Choroid plexus epithelial cell (primary cell): Measurements from ENCODE around the gene NXN.
A peak's percentile ranks its signal among the peaks of the same experiment; 100 is the strongest.
"Not testable (repeated sequence)": the region's sequence is repeated elsewhere in the genome, so short reads cannot be mapped to it uniquely, and the experiment has no call there.

Source experiments
- DNase-seq: peaks from one replicate; pipeline ENCODE4 v3.0.0-alpha.2; 2010; ENCODE audit warnings: low read depth
- H3K4me3 ChIP-seq: 2 replicates; pipeline ENCODE4 v1.5.1; 2011; ENCODE audit warnings: low read depth, mild to moderate bottlenecking, control low read depth, low read length, moderate library complexity
- CTCF ChIP-seq: conservative IDR thresholded peaks from 2 replicates; pipeline ENCODE4 v1.5.1; 2011; ENCODE audit warnings: low read depth, mild to moderate bottlenecking, control low read depth, inconsistent platforms, low read length, moderate library complexity

The NXN gene

GRCh38 chr17:850086-850850, 129.3 kb downstream of the NXN start:
- H3K4me3 ChIP-seq = no peak overlapping the region
- TF ChIP-seq CTCF = no peak
- no peak for DNase-seq

- no peak for TF ChIP-seq CTCF
- DNase-seq = no peak
- no peak overlapping the region for H3K4me3 ChIP-seq
Observed at GRCh38 chr17:848402-848801, 131.2 kb downstream of the NXN start.

- peak; percentile 59 for DNase-seq
- H3K4me3 ChIP-seq = peak overlapping the region; percentile 49
- no peak for TF ChIP-seq CTCF
Observed at GRCh38 chr17:846901-847843, 132.4 kb downstream of the NXN start.

GRCh38 chr17:841313-841712, 138.3 kb downstream of the NXN start:
- no peak for DNase-seq
- H3K4me3 ChIP-seq = no peak overlapping the region
- no peak for TF ChIP-seq CTCF

- DNase-seq = no peak
- no peak overlapping the region for H3K4me3 ChIP-seq
- TF ChIP-seq CTCF = no peak
Observed at GRCh38 chr17:838486-838885, 141.1 kb downstream of the NXN start.

GRCh38 chr17:836151-836550, 143.4 kb downstream of the NXN start:
- no peak overlapping the region for H3K4me3 ChIP-seq
- no peak for TF ChIP-seq CTCF
- DNase-seq = peak; percentile 23

- not testable (repeated sequence) for DNase-seq
Observed at GRCh38 chr17:835721-836120, 143.9 kb downstream of the NXN start.

More at GRCh38 chr17:835721-836120, 143.9 kb downstream of the NXN start:
- not testable (repeated sequence) for H3K4me3 ChIP-seq
